Purkinje cell (primary cell): ENCODE measurements around the gene MEMO1. TPM values are rescaled to one million over a fixed set of nuclear protein-coding genes. Genes with fewer than 3 reads are reported as not detected.

Experiments used
- polyA plus RNA-seq: library from polyadenylated mRNA; unstranded; fragments of >200 nt; fragmentation: Nextera tagmentation; gene quantifications from 2 replicates; pipeline ENCODE4 v1.2.1, GENCODE V29; 2014

Gene MEMO1
- polyA plus RNA-seq: 52.1 and 53.4 TPM in 2 replicates

GRCh38 chr2:32010670-32011484, at the start of gene MEMO1:
Gene MEMO1 (minus strand): TSS chr2:32011008. CDS start chr2:32010247, 761 bp downstream.

GRCh38 chr2:32039447-32040219, 28.8 kb upstream of the MEMO1 start, which contains the start of gene DPY30:
Gene DPY30 (minus strand): TSS chr2:32039805. CDS start chr2:32039456, 349 bp downstream.

Other genes starting within 250 kb of the MEMO1 start
- gene DPY30, start 28.8 kb upstream of the MEMO1 start, polyA plus RNA-seq: 365 and 391 TPM in 2 replicates
- 16.3 and 23.1 TPM in 2 replicates for gene SPAST, start 52.5 kb upstream of the MEMO1 start, polyA plus RNA-seq
- 22.3 and 26.7 TPM in 2 replicates for gene SLC30A6, start 154.9 kb upstream of the MEMO1 start, polyA plus RNA-seq